Heart left ventricle (tissue), 16 donors: Measurements from ENCODE around the gene ENOX1. TPM values are rescaled to one million over a fixed set of nuclear protein-coding genes. Genes with fewer than 3 reads are reported as not detected.

Experiments
- ATAC-seq, 4 donors: fragments of 200-7000 bp; cut with Tn5 transposase; one replicate each; pipeline ENCODE4 v1.9.1; 2020 to 2022; ENCODE audit warnings: moderate library complexity in 4 of 4, mild to moderate bottlenecking in 3 of 4, moderate number of reproducible peaks in 1 of 4
- DNase-seq, 5 donors: peaks; one replicate each; pipeline ENCODE4 v3.0.0-alpha.2; 2020
- H3K27ac ChIP-seq, 12 donors: fragments of 200-600 bp; sonication (generic) in 4 of 12; one replicate each; pipeline versions ENCODE4 v1.5.0 to v1.8.0; 2016 to 2022; ENCODE audit warnings: mild to moderate bottlenecking in 2 of 12
- H3K27me3 ChIP-seq, 9 donors: fragments of 200-600 bp; sonication (generic) in 2 of 9; one replicate each; pipeline versions ENCODE4 v1.5.1 to v1.8.0; 2016 to 2022; ENCODE audit warnings: mild to moderate bottlenecking in 3 of 9
- H3K36me3 ChIP-seq, 9 donors: fragments of 200-600 bp; sonication (generic) in 2 of 9; one replicate each; pipeline versions ENCODE4 v1.5.0 to v1.8.0; 2018 to 2022; ENCODE audit warnings: mild to moderate bottlenecking in 2 of 9
- H3K4me1 ChIP-seq, 12 donors: fragments of 200-600 bp; sonication (generic) in 4 of 12; one replicate each; pipeline versions ENCODE4 v1.5.0 to v1.8.0; 2016 to 2022; ENCODE audit warnings: mild to moderate bottlenecking in 3 of 12
- H3K4me3 ChIP-seq, 12 donors: fragments of 200-600 bp; sonication (generic) in 4 of 12; one replicate each; pipeline versions ENCODE4 v1.5.0 to v1.8.0; 2017 to 2022; ENCODE audit warnings: mild to moderate bottlenecking in 9 of 12, moderate library complexity in 4 of 12
- H3K9me3 ChIP-seq, 12 donors: fragments of 200-600 bp; sonication (generic) in 4 of 12; one replicate each; pipeline versions ENCODE4 v1.5.0 to v1.8.0; 2016 to 2022; ENCODE audit warnings: mild to moderate bottlenecking in 1 of 12
- CTCF ChIP-seq, 12 donors: fragments of 200-600 bp; sonication (generic) in 4 of 12; IDR thresholded peaks; one replicate each; pipeline versions ENCODE4 v1.5.0 to v1.8.0; 2018 to 2022; ENCODE audit warnings: antibody characterized with exemption in 12 of 12, mild to moderate bottlenecking in 5 of 12
- POLR2A ChIP-seq, 2 donors: fragments of 450-650 bp; IDR thresholded peaks; one replicate each; pipeline ENCODE4 v1.6.1; 2017; ENCODE audit warnings: antibody characterized with exemption in 2 of 2, mild to moderate bottlenecking in 2 of 2, moderate library complexity in 2 of 2
- WGBS, 4 donors: extraction: QIAGEN DNeasy Blood & Tissue Kit in 2 of 4; methylation state at CpG; one replicate each; pipeline versions ENCODE4 v1.1.5 to v1.1.7; 2013 to 2018; 5-methylcytosine and 5-hydroxymethylcytosine counted together
- intact Hi-C, 10 donors: fragments of 100-400 bp; cut with DNase I; formaldehyde crosslinking; loops; one replicate each; pipeline versions ENCODE4 v1.11.1 to v1.14.2; 2022
- polyA plus RNA-seq, 2 donors: library from polyadenylated mRNA; stranded (reverse); fragments of 200-250 nt; gene quantifications; one replicate each; pipeline ENCODE4 v1.2.3, GENCODE V29; 2013
- total RNA-seq, 9 donors: library from RNA; depleted of rRNA in 2 of 9; stranded (reverse); fragments of >200 nt in 2 of 9; fragmentation: NEBNext Ultra II Directional in 3 of 9; extraction: Animal tissue kit (Norgen Biotek cat#: 25700) in 3 of 9; gene quantifications; one replicate each; pipeline versions ENCODE4 v1.1.0 to v1.2.4, GENCODE V29; 2016 to 2023
- donor health status: ischemic (EF 13 %, LVEDD 7.1; RV severe dilation, severe dysfunction).
- donor health status: healthy with polysubstance abuse.
- donor health status: DM: no; HTN: yes; CAD: no.
- donor health status: DM: no; HTN: no; CAD: no.
- donor health status: ischemic (EF 25% LVEDD 6.9; RV normal size, moderate dysfunction).
- donor health status: ischemic (EF 25% LVEDD 5.7; RV mildly dilated, moderate dysfunction).
- donor health status: healthy.
- donor health status: DM: yes; HTN: yes; CAD: no.
- donor health status: ischemic (EF 35%, LVEDD 5.7; RV mildly dilated, moderate dysfunction).
- donor health status: nonischemic (EF 11% LVEDD 7.7; RV severe dilation, severe dysfunction).
- donor health status: DM: yes; HTN: yes; CAD: no.
- donor health status: PGD.
- donor health status: ischemic (EF 29% LVEDD 5.4; RV normal size, mild dysfunction).
- donor health status: nonischemic (EF 23%, LVEDD 6.1; RV moderate dilation, normal function).

The ENOX1 gene
- total and polyA plus RNA-seq, 11 donors = 2.0 to 10.1 (median 5.4) TPM

- ATAC-seq (no peak), DNase-seq (no peak)
- Histone ChIP-seq H3K36me3 (no peaks in the 10 kb centered on the region), H3K27ac (no peak overlapping the region), H3K27me3 (no peaks in the 10 kb centered on the region), H3K4me3 (no peak overlapping the region), H3K4me1 (peaks cover 0 to 8% (median 0%) of the 10 kb centered on the region in 12 donors), H3K9me3 (no peaks in the 10 kb centered on the region)
- 80 to 89% (median 81%) methylated on average over 3 of the region's 3 CpGs for WGBS, 4 donors
- no peak for TF ChIP-seq POLR2A (IDR thresholded peaks at IDR 0.05)
- TF ChIP-seq CTCF (IDR thresholded peaks at IDR 0.05) = no peak
- intact Hi-C loops = no loop called here
These were observed 35.1 kb downstream of the ENOX1 start for GRCh38 chr13:43751624-43752023.

- Histone ChIP-seq H3K4me3 (no peak overlapping the region), H3K36me3 (no peaks in the 10 kb centered on the region), H3K27ac (no peak overlapping the region), H3K9me3 (no peaks in the 10 kb centered on the region), H3K4me1 (peaks cover 0 to 8% (median 0%) of the 10 kb centered on the region in 12 donors), H3K27me3 (no peaks in the 10 kb centered on the region)
- DNase-seq (no peak), ATAC-seq (no peak)
- no peak for TF ChIP-seq CTCF (IDR thresholded peaks at IDR 0.05)
- no peak for TF ChIP-seq POLR2A (IDR thresholded peaks at IDR 0.05)
- intact Hi-C loops = no loop called here
- WGBS, 4 donors = 67 to 87% (median 76%) methylated on average over 1 of the region's 1 CpG
These were observed 37.3 kb downstream of the ENOX1 start for GRCh38 chr13:43749503-43749902.

- WGBS, 4 donors = 86 to 92% (median 89%) methylated on average over 5 of the region's 5 CpGs
- TF ChIP-seq CTCF (IDR thresholded peaks at IDR 0.05) (no peak), POLR2A (IDR thresholded peaks at IDR 0.05) (no peak)
- Histone ChIP-seq H3K4me1 (no peaks in the 10 kb centered on the region), H3K27me3 (no peaks in the 10 kb centered on the region), H3K9me3 (no peaks in the 10 kb centered on the region), H3K36me3 (no peaks in the 10 kb centered on the region), H3K27ac (no peak overlapping the region), H3K4me3 (no peak overlapping the region)
- ATAC-seq (no peak), DNase-seq (no peak)
- intact Hi-C loops = no loop called here
These were observed 42.3 kb downstream of the ENOX1 start for GRCh38 chr13:43744261-43745031.

- DNase-seq = no peak
- Histone ChIP-seq H3K27me3 (no peaks in the 10 kb centered on the region), H3K4me3 (no peak overlapping the region), H3K4me1 (no peaks in the 10 kb centered on the region), H3K27ac (no peak overlapping the region), H3K36me3 (no peaks in the 10 kb centered on the region), H3K9me3 (no peaks in the 10 kb centered on the region)
- ATAC-seq = no peak
- intact Hi-C loops = no loop called here
- TF ChIP-seq POLR2A (IDR thresholded peaks at IDR 0.05) = no peak
- TF ChIP-seq CTCF (IDR thresholded peaks at IDR 0.05) = no peak
These were observed 43.9 kb downstream of the ENOX1 start for GRCh38 chr13:43742911-43743310.
